ENCODE data around the gene SPDYE1.
"Not testable (repeated sequence)": the region's sequence is repeated elsewhere in the genome, so short reads cannot be mapped to it uniquely, and the experiment has no call there.

Gene SPDYE1

GRCh38 chr7:43997532-43997931, at the start of gene SPDYE1:
TSS of gene SPDYE1 (plus strand) at chr7:43997897. CDS start at chr7:43999950, 2,053 bp downstream.
- DNase-seq (ENCODE audit: low read depth in 4 of 4, low spot score in 1 of 4): not testable (repeated sequence)

- no peak for DNase-seq (ENCODE audit: low read depth in 4 of 4, low spot score in 1 of 4)
These were observed 45.7 kb upstream of the SPDYE1 start for GRCh38 chr7:43952028-43952427.

- no peak for DNase-seq (ENCODE audit: low read depth in 4 of 4, low spot score in 1 of 4)
These were observed 44.6 kb upstream of the SPDYE1 start for GRCh38 chr7:43953071-43953470.

GRCh38 chr7:43954524-43955228, 43.0 kb upstream of the SPDYE1 start:
- no peak for DNase-seq (ENCODE audit: low read depth in 4 of 4, low spot score in 1 of 4)

GRCh38 chr7:43956027-43956426, 41.7 kb upstream of the SPDYE1 start:
- DNase-seq (ENCODE audit: low read depth in 4 of 4, low spot score in 1 of 4): no peak

- DNase-seq (ENCODE audit: low read depth in 4 of 4, low spot score in 1 of 4): no peak
These were observed 36.8 kb upstream of the SPDYE1 start for GRCh38 chr7:43960933-43961332.

GRCh38 chr7:43966392-43966791, 31.3 kb upstream of the SPDYE1 start:
- DNase-seq (ENCODE audit: low read depth in 4 of 4, low spot score in 1 of 4): not testable (repeated sequence)

- DNase-seq (ENCODE audit: low read depth in 4 of 4, low spot score in 1 of 4): not testable (repeated sequence)
These were observed 29.3 kb upstream of the SPDYE1 start for GRCh38 chr7:43968172-43969040.

- not testable (repeated sequence) for DNase-seq (ENCODE audit: low read depth in 4 of 4, low spot score in 1 of 4)
These were observed 28.1 kb upstream of the SPDYE1 start for GRCh38 chr7:43969586-43969985.

GRCh38 chr7:43970698-43971097, 27.0 kb upstream of the SPDYE1 start:
- DNase-seq (ENCODE audit: low read depth in 4 of 4, low spot score in 1 of 4): not testable (repeated sequence)

GRCh38 chr7:43974033-43974573, 23.6 kb upstream of the SPDYE1 start:
- not testable (repeated sequence) for DNase-seq (ENCODE audit: low read depth in 4 of 4, low spot score in 1 of 4)

GRCh38 chr7:43974725-43975482, 22.8 kb upstream of the SPDYE1 start:
- DNase-seq (ENCODE audit: low read depth in 4 of 4, low spot score in 1 of 4): not testable (repeated sequence)

- no peak for DNase-seq (ENCODE audit: low read depth in 4 of 4, low spot score in 1 of 4)
These were observed 20.2 kb upstream of the SPDYE1 start for GRCh38 chr7:43977525-43977924.

GRCh38 chr7:43978102-43978501, 19.6 kb upstream of the SPDYE1 start:
- not testable (repeated sequence) for DNase-seq (ENCODE audit: low read depth in 4 of 4, low spot score in 1 of 4)

GRCh38 chr7:43982848-43983247, 14.8 kb upstream of the SPDYE1 start:
- DNase-seq (ENCODE audit: low read depth in 4 of 4, low spot score in 1 of 4): not testable (repeated sequence)

GRCh38 chr7:43983736-43984135, 14.0 kb upstream of the SPDYE1 start:
- DNase-seq (ENCODE audit: low read depth in 4 of 4, low spot score in 1 of 4): not testable (repeated sequence)

- peak; percentile 66 to 89 (median 78) for DNase-seq (ENCODE audit: low read depth in 4 of 4, low spot score in 1 of 4)
These were observed 11.5 kb upstream of the SPDYE1 start for GRCh38 chr7:43985904-43986864.

- not testable (repeated sequence) for DNase-seq (ENCODE audit: low read depth in 4 of 4, low spot score in 1 of 4)
These were observed 10.2 kb upstream of the SPDYE1 start for GRCh38 chr7:43987476-43987875.

GRCh38 chr7:43990011-43990585, 7.6 kb upstream of the SPDYE1 start:
- DNase-seq (ENCODE audit: low read depth in 4 of 4, low spot score in 1 of 4): not testable (repeated sequence)

- not testable (repeated sequence) for DNase-seq (ENCODE audit: low read depth in 4 of 4, low spot score in 1 of 4)
These were observed 6.9 kb upstream of the SPDYE1 start for GRCh38 chr7:43990829-43991228.

All from stimulated activated CD4-positive, alpha-beta T cell treated with anti-CD3 and anti-CD28 coated beads, Interleukin-1b, Interleukin-23, amount 100 ng/mL, for 24 hours (primary cell).